GM12864 (cell line): ENCODE results near the gene GSAP.

ENCODE experiments used
- DNase-seq: peaks from one replicate; pipeline ENCODE4 v3.0.0-alpha.2; 2011; ENCODE audit warnings: low read depth
- H3K4me3 ChIP-seq: 2 replicates; pipeline ENCODE4 v1.5.1; 2011; ENCODE audit warnings: mild to moderate bottlenecking, low read depth, low read length, control low read depth
- CTCF ChIP-seq: IDR thresholded peaks from 2 replicates; pipeline ENCODE4 v1.5.1; 2011; ENCODE audit warnings: low read depth, mild to moderate bottlenecking, moderate library complexity, low read length, control low read depth, inconsistent platforms; ENCODE audit errors: missing control alignments

GSAP gene

GRCh38 chr7:77450613-77451012 lies 34.5 kb upstream of the GSAP start:
- DNase-seq = no peak
- no peak for TF ChIP-seq CTCF
- H3K4me3 ChIP-seq = no peak overlapping the region

GRCh38 chr7:77450054-77450453 lies 33.9 kb upstream of the GSAP start:
- DNase-seq = no peak
- H3K4me3 ChIP-seq = no peak overlapping the region
- no peak for TF ChIP-seq CTCF

GRCh38 chr7:77447616-77448015 lies 31.5 kb upstream of the GSAP start:
- no peak for DNase-seq
- no peak for TF ChIP-seq CTCF
- no peak overlapping the region for H3K4me3 ChIP-seq

GRCh38 chr7:77444123-77444522 lies 28.0 kb upstream of the GSAP start:
- H3K4me3 ChIP-seq = no peak overlapping the region
- TF ChIP-seq CTCF = no peak
- no peak for DNase-seq

GRCh38 chr7:77443042-77443441 lies 26.9 kb upstream of the GSAP start:
- no peak for TF ChIP-seq CTCF
- DNase-seq = no peak
- H3K4me3 ChIP-seq = no peak overlapping the region

DNA sequence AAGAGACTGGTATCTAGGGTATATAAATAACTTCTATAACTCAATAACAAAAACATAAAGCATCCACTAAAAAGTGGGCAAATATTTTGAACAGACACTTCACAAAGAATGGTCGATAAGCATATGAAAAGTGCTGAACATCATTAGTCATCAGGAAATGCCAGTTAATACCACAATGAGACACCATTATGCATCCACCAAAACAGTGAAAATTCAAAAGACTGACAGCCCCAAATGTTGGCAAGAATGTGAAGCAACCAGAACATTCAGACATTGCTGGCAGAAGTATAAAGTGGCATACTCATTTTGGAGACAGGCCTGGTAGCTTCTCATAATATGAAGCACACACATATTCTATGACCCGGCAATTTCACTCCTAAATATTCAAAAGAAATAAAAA lies 26.5 kb upstream of the GSAP start:
- no peak for TF ChIP-seq CTCF
- H3K4me3 ChIP-seq = no peak overlapping the region
- DNase-seq = no peak

- no peak for DNase-seq
- H3K4me3 ChIP-seq = no peak overlapping the region
- no peak for TF ChIP-seq CTCF
Observed at GRCh38 chr7:77441046-77441445, 24.9 kb upstream of the GSAP start.
